GM10248 (cell line): Measurements from ENCODE around the gene PDE11A.

Source experiments
- CTCF ChIA-PET: fragments of 300-600 bp; sonication (Branson Sonifier 250); formaldehyde crosslinking; extraction: SDS; loops from one replicate; lab custom pipeline; 2021; ENCODE audit warnings: antibody characterized with exemption; lab: Yijun Ruan, JAX
- POLR2A ChIA-PET: fragments of 350-650 bp; sonication (Branson Sonifier 250); formaldehyde crosslinking; extraction: SDS; loops from one replicate; lab custom pipeline; 2020; ENCODE audit warnings: antibody characterized with exemption; lab: Yijun Ruan, JAX
- DNase-seq: peaks from one replicate; pipeline ENCODE4 v3.0.0; 2012; ENCODE audit errors: extremely low spot score
- TF ChIP-seq, protein P1 (sequence below): IDR thresholded peaks from 2 replicates; pipeline ENCODE4 v1.5.1; 2012; ENCODE audit warnings: mild to moderate bottlenecking, low read depth; ENCODE audit errors: extremely low read depth, missing control alignments, control extremely low read depth

Gene PDE11A

GRCh38 chr2:177900082-177900481, 172.5 kb downstream of the PDE11A start:
- ChIA-PET POLR2A (no interaction called here), CTCF (interaction anchor here (1.8 kb wide), 1 partner anchor 29 kb away, joined by 4 read pairs; no protein-coding TSS in a partner anchor)
- DNase-seq = no peak
- TF ChIP-seq, protein P1, sequence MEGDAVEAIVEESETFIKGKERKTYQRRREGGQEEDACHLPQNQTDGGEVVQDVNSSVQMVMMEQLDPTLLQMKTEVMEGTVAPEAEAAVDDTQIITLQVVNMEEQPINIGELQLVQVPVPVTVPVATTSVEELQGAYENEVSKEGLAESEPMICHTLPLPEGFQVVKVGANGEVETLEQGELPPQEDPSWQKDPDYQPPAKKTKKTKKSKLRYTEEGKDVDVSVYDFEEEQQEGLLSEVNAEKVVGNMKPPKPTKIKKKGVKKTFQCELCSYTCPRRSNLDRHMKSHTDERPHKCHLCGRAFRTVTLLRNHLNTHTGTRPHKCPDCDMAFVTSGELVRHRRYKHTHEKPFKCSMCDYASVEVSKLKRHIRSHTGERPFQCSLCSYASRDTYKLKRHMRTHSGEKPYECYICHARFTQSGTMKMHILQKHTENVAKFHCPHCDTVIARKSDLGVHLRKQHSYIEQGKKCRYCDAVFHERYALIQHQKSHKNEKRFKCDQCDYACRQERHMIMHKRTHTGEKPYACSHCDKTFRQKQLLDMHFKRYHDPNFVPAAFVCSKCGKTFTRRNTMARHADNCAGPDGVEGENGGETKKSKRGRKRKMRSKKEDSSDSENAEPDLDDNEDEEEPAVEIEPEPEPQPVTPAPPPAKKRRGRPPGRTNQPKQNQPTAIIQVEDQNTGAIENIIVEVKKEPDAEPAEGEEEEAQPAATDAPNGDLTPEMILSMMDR = no peak

GRCh38 chr2:177897278-177897677, 175.3 kb downstream of the PDE11A start:
- DNase-seq = no peak
- TF ChIP-seq, protein P1 = no peak
- ChIA-PET POLR2A (no interaction called here), CTCF (interaction anchor here (1.4 kb wide), 1 partner anchor 10 kb away, joined by 3 read pairs; no protein-coding TSS in a partner anchor)

DNA sequence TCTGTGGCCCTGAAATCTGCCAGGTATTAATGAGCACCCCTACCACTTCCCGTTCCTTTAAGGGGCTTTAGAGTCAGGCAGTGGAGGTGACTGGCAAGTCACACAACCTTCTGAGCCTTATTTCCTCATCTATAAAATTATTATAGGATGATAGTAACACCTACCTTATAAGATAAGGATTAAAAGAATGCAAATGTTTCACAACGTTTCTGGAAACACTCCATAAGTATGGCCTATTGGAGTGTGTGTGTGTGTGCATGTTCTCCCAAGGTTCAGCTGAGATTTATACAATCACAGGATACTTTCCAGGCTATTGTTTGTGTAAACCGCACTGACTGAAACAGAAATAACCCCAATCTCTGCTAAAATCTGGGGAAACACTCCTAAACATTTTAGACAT, 176.0 kb downstream of the PDE11A start:
- DNase-seq = no peak
- TF ChIP-seq, protein P1 = no peak
- ChIA-PET POLR2A (no interaction called here), CTCF (no interaction called here)

DNA sequence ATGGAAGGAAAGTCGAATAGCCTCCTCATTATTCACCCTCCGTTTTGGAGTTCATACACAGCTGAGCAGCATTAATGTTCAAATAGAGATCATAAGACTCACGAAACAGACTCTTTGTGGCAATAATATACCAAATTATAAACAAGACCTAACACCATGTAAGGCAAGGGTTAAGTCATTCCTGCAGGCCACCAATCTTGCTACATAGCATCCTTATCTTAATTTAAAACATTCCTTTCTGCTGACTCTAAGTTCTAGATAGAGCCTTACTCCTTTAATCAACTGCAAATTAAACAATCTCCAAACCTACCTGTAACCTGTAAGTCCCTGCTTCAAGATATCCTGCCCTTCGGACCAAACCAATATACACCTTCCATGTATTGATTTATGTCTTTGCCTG, 178.0 kb downstream of the PDE11A start:
- TF ChIP-seq, protein P1 = no peak
- ChIA-PET POLR2A (no interaction called here), CTCF (no interaction called here)
- DNase-seq = no peak

DNA sequence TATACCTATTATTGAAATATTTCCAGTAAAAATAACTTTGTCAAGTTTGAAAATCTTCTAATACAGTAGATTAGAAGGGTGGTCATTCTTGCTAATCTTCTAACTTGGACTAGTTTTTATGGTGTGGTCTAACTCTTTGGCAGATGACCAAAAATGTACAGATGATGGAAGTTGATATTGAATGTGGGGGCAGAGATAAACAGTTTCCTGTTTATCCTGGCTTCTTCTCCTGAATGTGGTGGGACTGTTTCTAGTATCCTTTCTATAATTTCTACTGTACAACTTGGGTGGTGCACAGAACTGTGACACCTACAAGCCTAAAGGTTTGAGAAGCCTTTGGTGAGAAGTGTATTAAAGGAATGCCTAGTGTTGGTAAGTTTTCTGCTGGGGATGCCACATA, 178.7 kb downstream of the PDE11A start:
- no peak for DNase-seq
- TF ChIP-seq, protein P1 = no peak
- ChIA-PET CTCF (no interaction called here), POLR2A (no interaction called here)

- TF ChIP-seq, protein P1 = no peak
- POLR2A ChIA-PET = no interaction called here
- CTCF ChIA-PET = interaction anchor here (1.6 kb wide), 1 partner anchor 15 kb away, joined by 4 read pairs; no protein-coding TSS in a partner anchor
- no peak for DNase-seq
These were observed 181.0 kb downstream of the PDE11A start for GRCh38 chr2:177891533-177891932.

- POLR2A ChIA-PET = no interaction called here
- no peak for DNase-seq
- TF ChIP-seq, protein P1 = no peak
- CTCF ChIA-PET = no interaction called here
These were observed 182.6 kb downstream of the PDE11A start for GRCh38 chr2:177889818-177890460.
